ENCODE measurements around the gene POLR2B. TPM values are rescaled to one million over a fixed set of nuclear protein-coding genes. Genes with fewer than 3 reads are reported as not detected.

Gene POLR2B
- total and polyA plus RNA-seq, 2 donors from 2014 or later, result 30.6 to 78.2 TPM

DNA sequence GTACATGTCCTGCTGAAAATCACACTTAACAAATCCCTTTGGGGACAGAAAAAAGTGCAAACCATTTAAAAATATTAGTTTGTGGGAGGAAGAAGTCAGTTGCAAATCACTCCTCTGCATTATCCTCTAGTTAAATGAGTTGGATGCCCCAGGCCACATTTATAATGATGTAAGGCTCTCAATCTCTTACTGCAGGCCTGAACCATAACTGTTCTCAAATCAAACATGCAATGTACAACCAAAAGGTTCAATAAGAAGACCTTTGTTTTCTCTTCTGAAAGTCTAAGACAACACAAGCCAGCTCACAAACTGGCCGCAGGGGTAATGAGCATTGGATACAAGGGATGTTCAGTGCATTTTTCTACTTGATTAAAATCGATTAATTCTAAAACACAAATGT, 91.8 kb downstream of the POLR2B start:
- FAIRE-seq, result no peak
- H3K36me3 ChIP-seq (ENCODE audit: control insufficient read depth in 2 of 3, insufficient read depth in 3 of 3, low read length in 3 of 3), result no peaks in the 10 kb centered on the region
- H3K27me3 ChIP-seq (ENCODE audit: control insufficient read depth, insufficient read depth, low read length), result no peaks in the 10 kb centered on the region
- H3K4me1 ChIP-seq (ENCODE audit: control insufficient read depth in 2 of 3, insufficient read depth in 2 of 3, low read depth in 1 of 3, low read length in 3 of 3), result peaks cover 0 to 41% (median 38%) of the 10 kb centered on the region in 3 donors
- no peak overlapping the region for H3K4me3 ChIP-seq (ENCODE audit: low read length in 3 of 3)
- no peaks in the 10 kb centered on the region for H3K9me3 ChIP-seq (ENCODE audit: control insufficient read depth in 2 of 3, insufficient read depth in 1 of 3, low read length in 3 of 3)
- TF ChIP-seq, protein P1, sequence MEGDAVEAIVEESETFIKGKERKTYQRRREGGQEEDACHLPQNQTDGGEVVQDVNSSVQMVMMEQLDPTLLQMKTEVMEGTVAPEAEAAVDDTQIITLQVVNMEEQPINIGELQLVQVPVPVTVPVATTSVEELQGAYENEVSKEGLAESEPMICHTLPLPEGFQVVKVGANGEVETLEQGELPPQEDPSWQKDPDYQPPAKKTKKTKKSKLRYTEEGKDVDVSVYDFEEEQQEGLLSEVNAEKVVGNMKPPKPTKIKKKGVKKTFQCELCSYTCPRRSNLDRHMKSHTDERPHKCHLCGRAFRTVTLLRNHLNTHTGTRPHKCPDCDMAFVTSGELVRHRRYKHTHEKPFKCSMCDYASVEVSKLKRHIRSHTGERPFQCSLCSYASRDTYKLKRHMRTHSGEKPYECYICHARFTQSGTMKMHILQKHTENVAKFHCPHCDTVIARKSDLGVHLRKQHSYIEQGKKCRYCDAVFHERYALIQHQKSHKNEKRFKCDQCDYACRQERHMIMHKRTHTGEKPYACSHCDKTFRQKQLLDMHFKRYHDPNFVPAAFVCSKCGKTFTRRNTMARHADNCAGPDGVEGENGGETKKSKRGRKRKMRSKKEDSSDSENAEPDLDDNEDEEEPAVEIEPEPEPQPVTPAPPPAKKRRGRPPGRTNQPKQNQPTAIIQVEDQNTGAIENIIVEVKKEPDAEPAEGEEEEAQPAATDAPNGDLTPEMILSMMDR (IDR thresholded peaks at IDR 0.05; ENCODE audit: borderline replicate concordance, extremely low read depth, insufficient read depth), result no peak
- intact Hi-C loops (cut with DNase I), result no loop called here
- no peak overlapping the region for H3K9ac ChIP-seq (ENCODE audit: low read length in 3 of 3)
- DNase-seq, result no peak
- H3K27ac ChIP-seq (ENCODE audit: low read depth in 2 of 2, low read length in 2 of 2), result peak overlapping the region in 1 of 2 donors; percentile 13

DNA sequence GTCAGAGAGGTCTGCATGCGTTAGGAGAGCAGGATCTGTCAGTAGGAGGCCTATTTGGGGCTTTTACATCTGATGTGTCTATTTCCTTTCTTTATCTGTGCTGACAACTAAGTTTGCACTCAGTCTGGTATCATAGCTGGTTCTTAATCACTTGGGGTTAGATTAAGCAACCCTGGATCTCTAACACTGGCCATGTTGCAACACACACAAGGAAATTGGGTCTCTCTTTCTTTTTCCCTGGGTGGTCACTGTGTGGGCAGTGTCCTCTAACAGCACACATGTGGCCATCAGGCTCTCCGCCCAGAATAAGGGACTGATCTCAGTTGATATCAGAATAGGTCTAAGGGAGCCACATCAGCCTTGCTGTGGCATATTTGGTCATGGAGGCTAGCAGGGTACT, 92.6 kb downstream of the POLR2B start:
- H3K27me3 ChIP-seq (ENCODE audit: control insufficient read depth, insufficient read depth, low read length), result no peaks in the 10 kb centered on the region
- DNase-seq, result peak in 1 of 5 donors; percentile 80
- no peaks in the 10 kb centered on the region for H3K9me3 ChIP-seq (ENCODE audit: control insufficient read depth in 2 of 3, insufficient read depth in 1 of 3, low read length in 3 of 3)
- TF ChIP-seq, protein P1 (IDR thresholded peaks at IDR 0.05; ENCODE audit: borderline replicate concordance, extremely low read depth, insufficient read depth), result no peak
- H3K4me3 ChIP-seq (ENCODE audit: low read length in 3 of 3), result no peak overlapping the region
- peak overlapping the region; percentile 29 to 89 for H3K27ac ChIP-seq (ENCODE audit: low read depth in 2 of 2, low read length in 2 of 2)
- no peak for FAIRE-seq
- H3K36me3 ChIP-seq (ENCODE audit: control insufficient read depth in 2 of 3, insufficient read depth in 3 of 3, low read length in 3 of 3), result peaks cover 0 to 4% (median 0%) of the 10 kb centered on the region in 3 donors
- peaks cover 0 to 40% (median 37%) of the 10 kb centered on the region in 3 donors for H3K4me1 ChIP-seq (ENCODE audit: control insufficient read depth in 2 of 3, insufficient read depth in 2 of 3, low read depth in 1 of 3, low read length in 3 of 3)
- H3K9ac ChIP-seq (ENCODE audit: low read length in 3 of 3), result no peak overlapping the region
- intact Hi-C loops (cut with DNase I), result no loop called here

DNA sequence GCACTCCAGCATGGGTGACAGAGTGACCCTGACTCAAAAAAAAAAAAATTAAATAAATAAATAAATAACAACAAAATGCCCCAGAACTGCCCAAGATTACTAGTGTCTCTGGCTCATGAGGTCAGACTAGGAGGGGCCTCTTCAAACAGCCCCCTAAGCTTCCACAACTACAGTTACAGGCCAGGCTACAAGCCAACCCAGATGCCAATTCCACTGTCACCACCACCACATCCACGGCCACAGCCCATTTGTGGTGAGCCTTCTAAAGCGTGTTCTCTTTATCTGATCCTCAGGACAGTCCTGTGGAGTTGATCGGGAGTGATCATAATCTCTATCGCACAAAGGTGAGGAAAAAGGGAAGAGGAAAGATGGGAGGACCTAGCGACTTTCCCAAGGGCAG, 94.9 kb downstream of the POLR2B start:
- Histone ChIP-seq H3K9ac (ENCODE audit: low read length in 3 of 3) (no peak overlapping the region), H3K4me3 (ENCODE audit: low read length in 3 of 3) (no peak overlapping the region), H3K4me1 (ENCODE audit: control insufficient read depth in 2 of 3, insufficient read depth in 2 of 3, low read depth in 1 of 3, low read length in 3 of 3) (peaks cover 7 to 55% (median 49%) of the 10 kb centered on the region in 3 donors), H3K27me3 (ENCODE audit: control insufficient read depth, insufficient read depth, low read length) (no peaks in the 10 kb centered on the region), H3K36me3 (ENCODE audit: control insufficient read depth in 2 of 3, insufficient read depth in 3 of 3, low read length in 3 of 3) (peaks cover 0 to 4% (median 0%) of the 10 kb centered on the region in 3 donors), H3K27ac (ENCODE audit: low read depth in 2 of 2, low read length in 2 of 2) (peak overlapping the region in 1 of 2 donors; percentile 24), H3K9me3 (ENCODE audit: control insufficient read depth in 2 of 3, insufficient read depth in 1 of 3, low read length in 3 of 3) (no peaks in the 10 kb centered on the region)
- DNase-seq, result no peak
- intact Hi-C loops (cut with DNase I), result no loop called here
- FAIRE-seq, result no peak
- TF ChIP-seq, protein P1 (IDR thresholded peaks at IDR 0.05; ENCODE audit: borderline replicate concordance, extremely low read depth, insufficient read depth), result no peak

DNA sequence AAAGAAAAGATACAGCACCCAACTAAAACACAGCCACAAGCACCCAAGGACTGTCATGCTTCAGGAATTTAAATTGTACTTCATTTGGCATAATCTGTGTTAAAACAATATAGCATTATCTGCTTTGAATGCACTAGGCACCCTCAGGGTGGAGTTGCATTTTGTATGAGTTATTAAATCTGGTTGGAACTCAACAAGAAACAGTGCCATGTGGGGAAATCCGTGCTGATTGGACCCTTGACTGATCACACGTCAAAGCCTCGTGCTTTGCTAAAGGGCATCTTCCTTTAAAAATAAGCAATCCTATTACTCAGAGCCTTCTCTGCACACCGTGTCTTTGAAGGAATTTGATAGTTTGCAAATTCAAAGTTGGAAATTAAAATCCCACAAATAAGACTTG, 96.0 kb downstream of the POLR2B start:
- Histone ChIP-seq H3K27ac (ENCODE audit: low read depth in 2 of 2, low read length in 2 of 2) (peak overlapping the region; percentile 24 to 63), H3K9me3 (ENCODE audit: control insufficient read depth in 2 of 3, insufficient read depth in 1 of 3, low read length in 3 of 3) (no peaks in the 10 kb centered on the region), H3K4me3 (ENCODE audit: low read length in 3 of 3) (no peak overlapping the region), H3K36me3 (ENCODE audit: control insufficient read depth in 2 of 3, insufficient read depth in 3 of 3, low read length in 3 of 3) (peaks cover 0 to 4% (median 0%) of the 10 kb centered on the region in 3 donors), H3K27me3 (ENCODE audit: control insufficient read depth, insufficient read depth, low read length) (no peaks in the 10 kb centered on the region), H3K4me1 (ENCODE audit: control insufficient read depth in 2 of 3, insufficient read depth in 2 of 3, low read depth in 1 of 3, low read length in 3 of 3) (peaks cover 12 to 65% (median 47%) of the 10 kb centered on the region in 3 donors), H3K9ac (ENCODE audit: low read length in 3 of 3) (no peak overlapping the region)
- DNase-seq (peak in 1 of 5 donors; percentile 36), FAIRE-seq (peak; percentile 61)
- intact Hi-C loops (cut with DNase I), result no loop called here
- TF ChIP-seq, protein P1 (IDR thresholded peaks at IDR 0.05; ENCODE audit: borderline replicate concordance, extremely low read depth, insufficient read depth), result no peak
